Ovary (tissue), 9 donors: ENCODE measurements around the gene TMEM140. TPM values are rescaled to one million over a fixed set of nuclear protein-coding genes. Genes with fewer than 3 reads are reported as not detected.
A peak's percentile ranks its signal among the peaks of the same experiment; 100 is the strongest.
"Not testable (repeated sequence)": the region's sequence is repeated elsewhere in the genome, so short reads cannot be mapped to it uniquely, and the experiment has no call there.

ENCODE experiments used
- DNase-seq, 5 donors: peaks; one replicate each; pipeline ENCODE4 v3.0.0-alpha.2; 2019 to 2020
- H3K27ac ChIP-seq, 2 donors: fragments of 200-600 bp; one replicate each; pipeline versions ENCODE4 v1.5.1 to v1.8.0; 2019 to 2022
- H3K27me3 ChIP-seq: fragments of 200-600 bp; one replicate; pipeline ENCODE4 v1.8.0; 2022
- H3K36me3 ChIP-seq: fragments of 200-600 bp; sonication (generic); one replicate; pipeline ENCODE4 v1.5.1; 2019
- H3K4me1 ChIP-seq: one replicate; pipeline ENCODE4 v1.8.1; 2013; ENCODE audit warnings: mild to moderate bottlenecking, moderate library complexity; ENCODE audit not compliant: insufficient read depth
- H3K4me3 ChIP-seq: fragments of 200-600 bp; sonication (generic); one replicate; pipeline ENCODE4 v1.5.1; 2017
- H3K9me3 ChIP-seq, 2 donors: fragments of 200-600 bp in 1 of 2; sonication (generic) in 1 of 2; one replicate each; pipeline versions ENCODE4 v1.5.1 to v1.8.1; 2013 to 2019; ENCODE audit warnings: mild to moderate bottlenecking in 1 of 2, moderate library complexity in 1 of 2
- CTCF ChIP-seq, 3 donors: fragments of 450-650 bp in 2 of 3; fragments of 200-600 bp in 1 of 3; IDR thresholded peaks; one replicate each; pipeline versions ENCODE4 v1.5.1 to v1.8.0; 2016 to 2022; ENCODE audit warnings: antibody characterized with exemption in 3 of 3, mild to moderate bottlenecking in 1 of 3
- EP300 ChIP-seq: sonication (generic); formaldehyde crosslinking; IDR thresholded peaks from one replicate; pipeline ENCODE4 v1.6.1; 2017; ENCODE audit warnings: antibody characterized with exemption
- POLR2A ChIP-seq: fragments of 450-650 bp; IDR thresholded peaks from one replicate; pipeline ENCODE4 v1.6.1; 2017; ENCODE audit warnings: antibody characterized with exemption, mild to moderate bottlenecking, moderate library complexity
- WGBS, 3 donors: extraction: QIAGEN DNeasy Blood & Tissue Kit in 1 of 3; methylation state at CpG; one replicate each; pipeline versions ENCODE4 v1.1.5 to v1.1.7; 2013 to 2017; 5-methylcytosine and 5-hydroxymethylcytosine counted together
- intact Hi-C, 4 donors: fragments of 100-400 bp; cut with DNase I; formaldehyde crosslinking; loops; one replicate each; pipeline versions ENCODE4 v1.11.0 to v1.15.1; 2022 to 2023
- polyA plus RNA-seq, 2 donors: library from polyadenylated mRNA; stranded (reverse); fragments of 200-250 nt in 1 of 2; fragments of 350-450 nt in 1 of 2; fragmentation: Illumina TruSeq in 1 of 2; extraction: RNeasy Lipid Tissue Mini Kit (QIAGEN cat#74804) in 1 of 2; gene quantifications; one replicate each; pipeline ENCODE4 v1.2.3, GENCODE V29; 2013 to 2014
- total RNA-seq, 7 donors: library from RNA; depleted of rRNA in 2 of 7; stranded (reverse); fragments of >200 nt in 2 of 7; fragmentation: NEBNext Ultra II Directional in 3 of 7; extraction: Animal tissue kit (Norgen Biotek cat#: 25700) in 3 of 7; gene quantifications; one replicate each; pipeline versions ENCODE4 v1.1.0 to v1.2.4, GENCODE V29; 2016 to 2023
- donor health status: DM: no; HTN: no; CAD: no; lungs with moderate emphysema.
- donor health status: DM: no; HTN: no; CAD: no.
- donor health status: Bipolar disorder and iron deficiency.
- donor health status: DM: yes; HTN: yes; CAD: no.
- donor health status: DM: no; HTN: no; CAD: no.
- donor health status: DM: yes; HTN: yes; CAD: no.

TMEM140 gene
- total and polyA plus RNA-seq, 9 donors: 5.9 to 25.0 (median 8.5) TPM

GRCh38 chr7:135209225-135209834 is 61.5 kb downstream of the TMEM140 start:
- WGBS, 3 donors: 89 to 91% (median 91%) methylated on average over 7 of the region's 7 CpGs
- TF ChIP-seq POLR2A: no peak
- TF ChIP-seq CTCF (IDR thresholded peaks at IDR 0.05): no peak
- TF ChIP-seq EP300: no peak
- no peaks in the 10 kb centered on the region for H3K9me3 ChIP-seq
- no peak overlapping the region for H3K4me3 ChIP-seq
- H3K27me3 ChIP-seq: no peaks in the 10 kb centered on the region
- H3K4me1 ChIP-seq: peaks cover 1% of the 10 kb centered on the region
- no peak for DNase-seq
- intact Hi-C loops: no loop called here
- no peak overlapping the region for H3K27ac ChIP-seq
- no peaks in the 10 kb centered on the region for H3K36me3 ChIP-seq

- 0 to 1% (median 1%) methylated on average over 13 of the region's 13 CpGs for WGBS, 3 donors
- Histone ChIP-seq H3K36me3 (no peaks in the 10 kb centered on the region), H3K9me3 (no peaks in the 10 kb centered on the region), H3K4me3 (peak overlapping the region; percentile 68), H3K27me3 (no peaks in the 10 kb centered on the region), H3K4me1 (peaks cover 1% of the 10 kb centered on the region), H3K27ac (peak overlapping the region; percentile 90 to 94)
- intact Hi-C loops: loop anchor here in 1 of 4 donors (2.0 kb wide), 1 partner anchor 40 kb away; the partner anchor contains the start of gene CYREN
- no peak for DNase-seq
- TF ChIP-seq POLR2A (no peak), EP300 (no peak), CTCF (IDR thresholded peaks at IDR 0.05) (no peak)
Measured at GRCh38 chr7:135210888-135211178, 63.0 kb downstream of the TMEM140 start.

GRCh38 chr7:135211179-135211945 is 63.5 kb downstream of the TMEM140 start, which contains the start of gene WDR91:
TSS of gene WDR91 (minus strand) at chr7:135211526. CDS start at chr7:135211502, 24 bp downstream.
- Histone ChIP-seq H3K27ac (peak within 1 kb of the TSS; percentile 90 to 94), H3K36me3 (no peaks in the 10 kb centered on the region), H3K4me3 (peak within 1 kb of the TSS; percentile 68), H3K27me3 (no peaks in the 10 kb centered on the region), H3K9me3 (no peaks in the 10 kb centered on the region), H3K4me1 (peaks cover 1% of the 10 kb centered on the region)
- intact Hi-C loops: loop anchor here in 1 of 4 donors (2.0 kb wide), 1 partner anchor 41 kb away; the partner anchor contains the start of gene CYREN
- peak; percentile 96 to 99 (median 97) for DNase-seq
- TF ChIP-seq POLR2A: peak; percentile 74
- TF ChIP-seq CTCF (IDR thresholded peaks at IDR 0.05): peak in 2 of 3 donors; percentile 17
- no peak for TF ChIP-seq EP300
- whole genome bisulfite sequencing, 3 donors: 0 to 1% (median 0%) methylated on average over 34 to 82 of the region's 82 CpGs

- not testable (repeated sequence) for H3K9me3 ChIP-seq, H3K4me1 ChIP-seq, H3K36me3 ChIP-seq, H3K27me3 ChIP-seq
- DNase-seq: peak; percentile 73 to 80 (median 76)
- WGBS, 3 donors: 11 to 27% (median 20%) methylated on average over 30 of the region's 30 CpGs
- intact Hi-C loops: loop anchor here in 1 of 4 donors (2.0 kb wide), 1 partner anchor 41 kb away; the partner anchor contains the start of gene CYREN
- peak overlapping the region; percentile 49 to 90 for H3K27ac ChIP-seq
- peak overlapping the region; percentile 65 for H3K4me3 ChIP-seq
Measured at GRCh38 chr7:135211946-135212685, 64.2 kb downstream of the TMEM140 start.
